Endothelial cell of umbilical vein (primary cell): ENCODE data around the gene MOB3B.

ENCODE experiments used
- CTCF ChIP-seq, 2 donors: IDR thresholded peaks; 1 replicate in 1 of 2; 2 replicates in 1 of 2; pipeline ENCODE4 v1.5.1; 2011; ENCODE audit warnings: low read length in 2 of 2, mild to moderate bottlenecking in 2 of 2, moderate library complexity in 2 of 2, control low read depth in 1 of 2, inconsistent platforms in 1 of 2, low read depth in 1 of 2; ENCODE audit not compliant: insufficient read depth in 1 of 2; ENCODE audit errors: extremely low read depth in 1 of 2
- EZH2 ChIP-seq: IDR thresholded peaks from 2 replicates; pipeline ENCODE4 v1.6.1; 2012; ENCODE audit warnings: borderline replicate concordance, low read depth, mild to moderate bottlenecking, moderate library complexity, low read length, inconsistent platforms; ENCODE audit not compliant: severe bottlenecking
- FOS ChIP-seq: IDR thresholded peaks from 2 replicates; pipeline ENCODE4 v1.6.1; 2011; ENCODE audit warnings: mild to moderate bottlenecking, low read length, moderate library complexity, borderline replicate concordance; ENCODE audit not compliant: insufficient read depth
- JUN ChIP-seq: IDR thresholded peaks from 2 replicates; pipeline ENCODE4 v1.6.1; 2011; ENCODE audit warnings: borderline replicate concordance, low read depth; ENCODE audit not compliant: insufficient read length, insufficient read depth
- MAX ChIP-seq: IDR thresholded peaks from 2 replicates; pipeline ENCODE4 v1.6.1; 2011; ENCODE audit not compliant: insufficient read depth, insufficient read length
- MYC ChIP-seq: IDR thresholded peaks from one replicate; pipeline ENCODE4 v1.6.1; 2011; ENCODE audit warnings: mild to moderate bottlenecking, low read depth, low read length
- POLR2A ChIP-seq: IDR thresholded peaks from 2 replicates; pipeline ENCODE4 v1.6.1; 2012; ENCODE audit warnings: low read depth, mild to moderate bottlenecking, control low read depth, low read length
- POLR2AphosphoS5 ChIP-seq: IDR thresholded peaks from 2 replicates; pipeline ENCODE4 v1.6.1; 2012; ENCODE audit warnings: low read depth, mild to moderate bottlenecking, control low read depth, low read length, moderate library complexity; ENCODE audit not compliant: insufficient read depth

- peak; percentile 84 to 90 for TF ChIP-seq CTCF (IDR thresholded peaks at IDR 0.05; ENCODE audit: extremely low read depth in 1 of 2, insufficient read depth in 1 of 2, low read depth in 1 of 2, low read length in 2 of 2)
- TF ChIP-seq POLR2A: no peak
- peak; percentile 36 for TF ChIP-seq EZH2
- no peak for TF ChIP-seq JUN
- TF ChIP-seq MYC: no peak
- no peak for TF ChIP-seq FOS
- no peak for TF ChIP-seq POLR2AphosphoS5
- TF ChIP-seq MAX: no peak
Observed at GRCh38 chr9:27529316-27530278, at the start of gene MOB3B.
